H1 (cell line): Measurements from ENCODE around the gene IRF3. TPM values are rescaled to one million over a fixed set of nuclear protein-coding genes. Genes with fewer than 3 reads are reported as not detected.

Experiments used
- USF2 ChIP-seq: IDR thresholded peaks from 2 replicates; pipeline ENCODE4 v1.6.1; 2011; ENCODE audit warnings: low read length, improper control_type of control experiment
- polyA plus RNA-seq, 7 experiments: library from polyadenylated mRNA; depleted of rRNA in 3 of 7; stranded (reverse) in 5 of 7; unstranded in 2 of 7; fragments of >200 nt in 5 of 7; fragments of 200-250 nt in 2 of 7; gene quantifications; 1 replicate in 5 of 7; 2 replicates in 1 of 7; 4 replicates in 1 of 7; pipeline versions ENCODE4 v1.2.1 to v1.2.3, GENCODE V29; 2011 to 2013; ENCODE audit warnings: missing spikeins in 2 of 7, mixed read lengths in 2 of 7
- total RNA-seq: library from RNA; stranded (reverse); fragmentation: NEBNext Ultra II Directional; extraction: Animal tissue kit (Norgen Biotek cat#: 25700); gene quantifications from 2 replicates; pipeline ENCODE4 v1.2.1, GENCODE V29; 2021

The IRF3 gene
- total and polyA plus RNA-seq, 2 of the 8 experiments (the other 6 are each of a cell fraction or from before 2014, with no cell fraction given): 103 to 114 TPM

- no peak for TF ChIP-seq USF2
These were observed 1.8 kb upstream of the IRF3 start (continued) for GRCh38 chr19:49667473-49667872.
